H1 (cell line): Measurements from ENCODE around the gene ABHD12B. TPM values are rescaled to one million over a fixed set of nuclear protein-coding genes. Genes with fewer than 3 reads are reported as not detected.

Experiments used
- polyA plus RNA-seq, 7 experiments: library from polyadenylated mRNA; depleted of rRNA in 3 of 7; stranded (reverse) in 5 of 7; unstranded in 2 of 7; fragments of >200 nt in 5 of 7; fragments of 200-250 nt in 2 of 7; gene quantifications; 1 replicate in 5 of 7; 2 replicates in 1 of 7; 4 replicates in 1 of 7; pipeline versions ENCODE4 v1.2.1 to v1.2.3, GENCODE V29; 2011 to 2013; ENCODE audit warnings: missing spikeins in 2 of 7, mixed read lengths in 2 of 7
- total RNA-seq: library from RNA; stranded (reverse); fragmentation: NEBNext Ultra II Directional; extraction: Animal tissue kit (Norgen Biotek cat#: 25700); gene quantifications from 2 replicates; pipeline ENCODE4 v1.2.1, GENCODE V29; 2021
- TF ChIP-seq, protein P1 (sequence below): fragments of 300-600 bp; sonication (generic); IDR thresholded peaks from 2 replicates; pipeline ENCODE4 v1.7.1; 2012; ENCODE audit warnings: low read length, moderate library complexity, mild to moderate bottlenecking, inconsistent platforms; ENCODE audit not compliant: insufficient replicate concordance

ABHD12B gene
- total and polyA plus RNA-seq, 2 of the 8 experiments (the other 6 are each of a cell fraction or from before 2014, with no cell fraction given): 4.0 to 102 TPM

DNA sequence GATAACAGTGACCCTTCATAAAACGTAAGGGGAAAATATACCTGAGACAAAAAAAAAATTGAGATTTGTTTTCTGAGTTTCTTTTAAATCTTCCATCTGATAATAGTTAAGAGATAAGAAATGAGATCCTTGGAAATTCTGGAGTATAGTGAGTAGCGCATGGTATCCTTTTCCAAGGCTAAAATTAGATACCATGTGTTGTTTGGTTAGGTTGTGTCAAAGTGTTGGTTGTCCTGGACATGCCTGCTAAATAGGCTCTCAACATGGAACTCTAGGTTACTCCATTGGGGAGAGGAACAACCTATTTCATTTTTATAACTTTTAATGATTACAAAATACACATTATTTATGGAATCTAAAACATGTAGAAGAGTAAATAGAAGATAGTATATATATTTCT is 57.7 kb downstream of the ABHD12B start (continued):
- TF ChIP-seq, protein P1, sequence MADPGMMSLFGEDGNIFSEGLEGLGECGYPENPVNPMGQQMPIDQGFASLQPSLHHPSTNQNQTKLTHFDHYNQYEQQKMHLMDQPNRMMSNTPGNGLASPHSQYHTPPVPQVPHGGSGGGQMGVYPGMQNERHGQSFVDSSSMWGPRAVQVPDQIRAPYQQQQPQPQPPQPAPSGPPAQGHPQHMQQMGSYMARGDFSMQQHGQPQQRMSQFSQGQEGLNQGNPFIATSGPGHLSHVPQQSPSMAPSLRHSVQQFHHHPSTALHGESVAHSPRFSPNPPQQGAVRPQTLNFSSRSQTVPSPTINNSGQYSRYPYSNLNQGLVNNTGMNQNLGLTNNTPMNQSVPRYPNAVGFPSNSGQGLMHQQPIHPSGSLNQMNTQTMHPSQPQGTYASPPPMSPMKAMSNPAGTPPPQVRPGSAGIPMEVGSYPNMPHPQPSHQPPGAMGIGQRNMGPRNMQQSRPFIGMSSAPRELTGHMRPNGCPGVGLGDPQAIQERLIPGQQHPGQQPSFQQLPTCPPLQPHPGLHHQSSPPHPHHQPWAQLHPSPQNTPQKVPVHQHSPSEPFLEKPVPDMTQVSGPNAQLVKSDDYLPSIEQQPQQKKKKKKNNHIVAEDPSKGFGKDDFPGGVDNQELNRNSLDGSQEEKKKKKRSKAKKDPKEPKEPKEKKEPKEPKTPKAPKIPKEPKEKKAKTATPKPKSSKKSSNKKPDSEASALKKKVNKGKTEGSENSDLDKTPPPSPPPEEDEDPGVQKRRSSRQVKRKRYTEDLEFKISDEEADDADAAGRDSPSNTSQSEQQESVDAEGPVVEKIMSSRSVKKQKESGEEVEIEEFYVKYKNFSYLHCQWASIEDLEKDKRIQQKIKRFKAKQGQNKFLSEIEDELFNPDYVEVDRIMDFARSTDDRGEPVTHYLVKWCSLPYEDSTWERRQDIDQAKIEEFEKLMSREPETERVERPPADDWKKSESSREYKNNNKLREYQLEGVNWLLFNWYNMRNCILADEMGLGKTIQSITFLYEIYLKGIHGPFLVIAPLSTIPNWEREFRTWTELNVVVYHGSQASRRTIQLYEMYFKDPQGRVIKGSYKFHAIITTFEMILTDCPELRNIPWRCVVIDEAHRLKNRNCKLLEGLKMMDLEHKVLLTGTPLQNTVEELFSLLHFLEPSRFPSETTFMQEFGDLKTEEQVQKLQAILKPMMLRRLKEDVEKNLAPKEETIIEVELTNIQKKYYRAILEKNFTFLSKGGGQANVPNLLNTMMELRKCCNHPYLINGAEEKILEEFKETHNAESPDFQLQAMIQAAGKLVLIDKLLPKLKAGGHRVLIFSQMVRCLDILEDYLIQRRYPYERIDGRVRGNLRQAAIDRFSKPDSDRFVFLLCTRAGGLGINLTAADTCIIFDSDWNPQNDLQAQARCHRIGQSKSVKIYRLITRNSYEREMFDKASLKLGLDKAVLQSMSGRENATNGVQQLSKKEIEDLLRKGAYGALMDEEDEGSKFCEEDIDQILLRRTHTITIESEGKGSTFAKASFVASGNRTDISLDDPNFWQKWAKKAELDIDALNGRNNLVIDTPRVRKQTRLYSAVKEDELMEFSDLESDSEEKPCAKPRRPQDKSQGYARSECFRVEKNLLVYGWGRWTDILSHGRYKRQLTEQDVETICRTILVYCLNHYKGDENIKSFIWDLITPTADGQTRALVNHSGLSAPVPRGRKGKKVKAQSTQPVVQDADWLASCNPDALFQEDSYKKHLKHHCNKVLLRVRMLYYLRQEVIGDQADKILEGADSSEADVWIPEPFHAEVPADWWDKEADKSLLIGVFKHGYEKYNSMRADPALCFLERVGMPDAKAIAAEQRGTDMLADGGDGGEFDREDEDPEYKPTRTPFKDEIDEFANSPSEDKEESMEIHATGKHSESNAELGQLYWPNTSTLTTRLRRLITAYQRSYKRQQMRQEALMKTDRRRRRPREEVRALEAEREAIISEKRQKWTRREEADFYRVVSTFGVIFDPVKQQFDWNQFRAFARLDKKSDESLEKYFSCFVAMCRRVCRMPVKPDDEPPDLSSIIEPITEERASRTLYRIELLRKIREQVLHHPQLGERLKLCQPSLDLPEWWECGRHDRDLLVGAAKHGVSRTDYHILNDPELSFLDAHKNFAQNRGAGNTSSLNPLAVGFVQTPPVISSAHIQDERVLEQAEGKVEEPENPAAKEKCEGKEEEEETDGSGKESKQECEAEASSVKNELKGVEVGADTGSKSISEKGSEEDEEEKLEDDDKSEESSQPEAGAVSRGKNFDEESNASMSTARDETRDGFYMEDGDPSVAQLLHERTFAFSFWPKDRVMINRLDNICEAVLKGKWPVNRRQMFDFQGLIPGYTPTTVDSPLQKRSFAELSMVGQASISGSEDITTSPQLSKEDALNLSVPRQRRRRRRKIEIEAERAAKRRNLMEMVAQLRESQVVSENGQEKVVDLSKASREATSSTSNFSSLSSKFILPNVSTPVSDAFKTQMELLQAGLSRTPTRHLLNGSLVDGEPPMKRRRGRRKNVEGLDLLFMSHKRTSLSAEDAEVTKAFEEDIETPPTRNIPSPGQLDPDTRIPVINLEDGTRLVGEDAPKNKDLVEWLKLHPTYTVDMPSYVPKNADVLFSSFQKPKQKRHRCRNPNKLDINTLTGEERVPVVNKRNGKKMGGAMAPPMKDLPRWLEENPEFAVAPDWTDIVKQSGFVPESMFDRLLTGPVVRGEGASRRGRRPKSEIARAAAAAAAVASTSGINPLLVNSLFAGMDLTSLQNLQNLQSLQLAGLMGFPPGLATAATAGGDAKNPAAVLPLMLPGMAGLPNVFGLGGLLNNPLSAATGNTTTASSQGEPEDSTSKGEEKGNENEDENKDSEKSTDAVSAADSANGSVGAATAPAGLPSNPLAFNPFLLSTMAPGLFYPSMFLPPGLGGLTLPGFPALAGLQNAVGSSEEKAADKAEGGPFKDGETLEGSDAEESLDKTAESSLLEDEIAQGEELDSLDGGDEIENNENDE: no peak
